ENCODE measurements around the gene MOGAT3. TPM values are rescaled to one million over a fixed set of nuclear protein-coding genes. Genes with fewer than 3 reads are reported as not detected.

Gene MOGAT3, protein sequence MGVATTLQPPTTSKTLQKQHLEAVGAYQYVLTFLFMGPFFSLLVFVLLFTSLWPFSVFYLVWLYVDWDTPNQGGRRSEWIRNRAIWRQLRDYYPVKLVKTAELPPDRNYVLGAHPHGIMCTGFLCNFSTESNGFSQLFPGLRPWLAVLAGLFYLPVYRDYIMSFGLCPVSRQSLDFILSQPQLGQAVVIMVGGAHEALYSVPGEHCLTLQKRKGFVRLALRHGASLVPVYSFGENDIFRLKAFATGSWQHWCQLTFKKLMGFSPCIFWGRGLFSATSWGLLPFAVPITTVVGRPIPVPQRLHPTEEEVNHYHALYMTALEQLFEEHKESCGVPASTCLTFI
- not detected for polyA plus RNA-seq (2013, experiment 1 of 2; ENCODE audit: insufficient read length)
- not detected for polyA plus RNA-seq (2013, experiment 2 of 2; ENCODE audit: insufficient read length)

DNA sequence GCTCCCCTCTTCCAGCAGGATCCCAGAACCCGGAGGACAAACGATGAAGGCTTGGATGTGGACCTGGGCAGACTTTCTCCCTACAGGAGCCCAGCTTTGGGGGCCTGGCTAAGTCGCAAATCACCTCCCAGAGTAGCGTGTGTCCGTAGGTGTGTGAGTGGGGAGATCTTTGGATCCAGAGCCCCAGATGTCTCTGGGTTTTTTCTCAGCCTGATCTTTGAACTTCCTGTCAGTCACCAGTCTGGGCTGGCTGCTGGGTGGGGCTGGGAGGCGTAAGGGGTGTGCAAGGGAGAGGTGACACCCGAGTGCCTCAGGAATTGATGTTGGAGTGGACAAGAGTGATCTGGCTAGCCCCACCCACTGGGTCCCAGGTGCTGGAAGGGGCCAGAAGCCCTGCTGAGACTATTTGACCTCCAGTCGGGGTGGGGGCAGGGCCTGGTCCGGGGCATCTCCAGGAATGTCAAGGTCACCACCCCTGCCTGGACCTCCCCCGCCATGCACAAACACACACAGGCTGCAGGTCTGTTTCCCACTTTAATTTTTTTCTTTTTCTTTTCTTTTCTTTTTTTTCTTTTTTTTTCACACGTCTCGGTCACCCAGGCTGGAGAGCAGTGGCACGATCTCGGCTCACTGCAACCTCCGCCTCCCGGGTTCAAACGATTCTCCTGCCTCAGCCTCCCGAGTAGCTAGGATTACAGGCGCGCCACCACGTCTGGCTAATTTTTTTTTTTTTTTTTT, at the start of gene MOGAT3:
MOGAT3 (minus strand) TSS at position 175 of the 738 bp plus-strand sequence. CDS start 182 bp downstream, outside the sequence.
- DNase-seq = no peak

GRCh38 chr7:101250324-101250723, 49.5 kb upstream of the MOGAT3 start:
- DNase-seq = no peak

- DNase-seq = no peak
These were observed 47.4 kb upstream of the MOGAT3 start for GRCh38 chr7:101248276-101248675.

DNA sequence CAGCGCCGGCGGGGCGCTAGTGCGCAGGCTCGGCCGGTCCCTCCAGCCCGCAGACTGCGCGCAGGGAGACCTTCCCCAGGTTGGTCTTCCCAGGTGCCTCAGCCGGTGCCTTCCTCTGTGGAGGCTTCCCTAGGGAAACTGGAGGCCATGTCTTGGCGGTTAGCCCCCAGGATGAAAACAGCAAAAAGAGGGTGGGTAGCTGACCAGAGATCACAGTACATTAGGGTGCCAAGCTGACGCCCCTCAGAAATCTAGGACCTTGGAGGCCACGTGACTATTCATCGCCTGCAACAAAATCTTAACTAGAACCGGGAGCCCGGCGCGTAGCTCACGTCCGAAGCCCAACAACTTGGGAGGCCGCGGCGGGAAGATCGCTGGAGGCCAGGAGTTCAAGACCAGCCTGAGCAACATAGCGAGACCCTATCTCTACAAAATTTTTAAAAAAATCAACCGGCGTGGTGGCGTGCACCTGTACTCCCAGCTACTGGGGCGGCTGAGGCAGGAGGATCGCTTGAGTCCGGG, 44.4 kb upstream of the MOGAT3 start:
- no peak for DNase-seq

GRCh38 chr7:101244375-101245146, 43.7 kb upstream of the MOGAT3 start, which contains the start of gene FIS1:
Gene FIS1, minus strand, starts transcription at chr7:101245081. Its CDS starts 77 bp downstream, at chr7:101245004.
- peak; percentile 89 for DNase-seq

DNA sequence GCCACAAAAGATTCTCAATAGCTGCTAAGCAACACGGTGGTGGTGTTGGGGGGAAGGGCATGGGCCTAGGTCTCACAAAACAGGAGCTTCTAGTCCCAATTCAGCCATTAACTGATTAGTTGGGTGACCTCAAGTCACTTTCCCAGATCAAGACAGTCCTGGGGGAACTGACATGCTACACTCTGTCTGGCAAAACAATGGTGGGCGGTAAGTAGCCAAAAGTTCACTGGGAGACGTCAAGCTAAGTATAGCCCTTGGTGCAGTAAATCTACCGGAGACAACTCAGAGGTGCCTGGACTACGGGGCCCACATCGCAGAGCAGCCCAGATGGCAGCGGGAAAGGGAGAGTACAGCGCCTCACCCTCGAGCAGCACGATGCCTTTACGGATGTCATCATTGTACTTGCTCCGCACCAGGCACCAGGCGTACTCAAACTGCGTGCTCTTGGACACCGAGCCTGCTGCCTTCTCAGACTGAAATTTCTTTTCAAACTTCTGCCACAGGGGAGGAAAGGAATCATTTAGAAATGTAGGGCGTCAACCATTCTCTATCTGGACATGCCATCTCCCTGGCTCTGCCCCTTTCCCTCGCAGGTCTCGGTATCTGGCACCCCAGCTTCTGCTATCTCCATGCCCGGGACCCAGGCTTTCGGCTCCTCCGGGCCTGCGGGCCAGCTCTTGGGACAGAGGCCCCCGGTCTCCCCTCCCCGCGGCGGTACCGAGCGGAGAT, 43.0 kb upstream of the MOGAT3 start:
- no peak for DNase-seq

- no peak for DNase-seq
These were observed 40.9 kb upstream of the MOGAT3 start for GRCh38 chr7:101241443-101242349.

- no peak for DNase-seq
These were observed 40.2 kb upstream of the MOGAT3 start for GRCh38 chr7:101241015-101241363.

GRCh38 chr7:101240226-101241014, 39.6 kb upstream of the MOGAT3 start:
- DNase-seq = no peak

- no peak for DNase-seq
These were observed 39.0 kb upstream of the MOGAT3 start for GRCh38 chr7:101239951-101240220.

DNA sequence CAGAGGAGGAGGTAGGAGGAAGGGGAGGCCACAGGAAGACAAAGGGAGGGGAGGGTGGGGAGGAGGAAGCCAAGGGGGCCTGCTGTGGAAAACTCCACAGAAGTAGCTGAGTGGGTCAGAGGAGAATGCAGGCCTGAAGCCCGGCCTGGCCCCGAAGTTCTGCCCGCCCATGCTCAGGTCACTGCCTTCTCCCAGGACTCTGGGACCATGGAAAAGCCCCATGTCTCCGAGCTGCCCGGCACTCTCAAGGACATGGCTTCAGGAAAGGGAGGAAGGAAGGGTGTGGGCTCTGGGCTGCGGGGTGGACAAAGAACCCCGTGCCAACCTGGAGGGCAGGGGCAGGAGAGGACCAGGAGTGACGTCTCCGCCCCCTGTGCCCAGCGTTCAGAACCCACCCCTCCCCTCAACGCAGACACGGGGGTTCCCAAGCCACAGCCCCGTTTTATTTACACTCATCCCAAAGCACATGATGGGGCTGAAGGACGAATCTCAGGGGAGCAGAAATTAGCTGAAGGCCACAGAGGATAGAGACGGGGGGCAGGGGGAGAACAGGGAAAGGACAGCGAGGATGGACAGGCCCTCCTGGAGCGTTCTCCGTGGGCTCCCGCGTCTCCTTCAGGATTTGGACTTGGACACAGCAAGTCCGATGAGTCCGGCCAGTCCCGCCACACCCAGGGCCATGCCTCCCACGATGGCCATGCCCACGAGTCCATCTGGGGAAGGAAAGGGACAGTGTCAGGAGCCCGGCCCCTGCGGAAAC, 38.5 kb upstream of the MOGAT3 start:
- DNase-seq = no peak

GRCh38 chr7:101238226-101239182, 37.7 kb upstream of the MOGAT3 start:
- no peak for DNase-seq

GRCh38 chr7:101237206-101238067, 36.6 kb upstream of the MOGAT3 start, which contains the start of gene CLDN15:
Gene CLDN15, minus strand, starts transcription at chr7:101237802. Its CDS starts 221 bp downstream, at chr7:101237581.
- peak; percentile 64 for DNase-seq

DNA sequence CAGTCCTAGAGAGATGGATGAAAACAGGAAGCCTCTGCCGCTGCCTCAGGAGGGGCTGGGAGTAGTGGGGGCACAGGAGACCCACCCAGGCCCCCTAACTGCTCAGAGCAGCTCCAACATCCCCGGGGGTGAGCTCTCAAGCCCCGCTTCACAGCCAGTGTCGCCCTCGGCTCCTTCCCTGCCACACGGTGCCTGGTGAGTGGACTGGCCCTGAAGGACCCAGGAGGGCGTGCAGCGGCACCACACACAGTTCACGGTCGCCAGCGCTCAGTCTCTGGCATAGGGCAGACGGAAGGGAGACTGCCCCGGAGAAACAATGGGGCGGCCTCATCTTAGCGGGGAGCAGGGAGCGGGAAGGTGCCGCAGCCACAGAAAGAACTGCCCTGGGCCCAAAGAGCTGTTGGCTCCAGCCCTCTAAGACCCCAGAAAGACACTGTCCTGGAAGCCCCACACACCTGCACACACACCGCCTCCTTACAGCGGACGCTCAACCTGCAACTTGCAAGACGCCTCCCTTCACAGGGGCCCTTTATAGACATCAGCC, 35.5 kb upstream of the MOGAT3 start:
- no peak for DNase-seq

DNA sequence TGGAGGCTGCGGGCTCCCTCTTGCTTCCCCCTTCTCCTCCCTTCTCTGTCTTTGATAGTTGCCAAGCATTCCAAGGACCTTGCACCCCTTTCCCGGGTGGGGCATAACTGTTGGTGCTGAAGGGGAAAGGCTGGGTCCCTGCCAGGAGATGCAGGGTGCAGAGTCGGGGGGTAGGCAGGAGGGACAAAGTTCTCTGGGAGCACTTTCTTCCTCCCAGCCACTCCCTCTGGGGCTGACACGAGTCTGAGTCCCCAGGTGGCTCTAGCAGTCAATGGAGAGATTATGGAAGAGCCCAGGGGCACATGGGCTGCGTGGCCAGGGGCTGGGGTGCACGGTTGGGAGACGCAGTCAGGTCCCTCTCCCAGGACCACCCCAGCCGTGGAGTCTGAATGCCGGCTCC, 34.7 kb upstream of the MOGAT3 start:
- no peak for DNase-seq

- no peak for DNase-seq
These were observed 34.2 kb upstream of the MOGAT3 start for GRCh38 chr7:101235050-101235449.

GRCh38 chr7:101234636-101235035, 33.8 kb upstream of the MOGAT3 start:
- no peak for DNase-seq

All from fibroblast of skin of back (primary cell).